Upper lobe of left lung (tissue), 4 donors: ENCODE data around the gene PPP1R3G.

Experiments used
- EP300 ChIP-seq, 4 donors: sonication (generic); formaldehyde crosslinking; IDR thresholded peaks; one replicate each; pipeline ENCODE4 v1.5.1; 2017; ENCODE audit warnings: antibody characterized with exemption in 4 of 4, control low read depth in 2 of 4
- POLR2AphosphoS5 ChIP-seq, 2 donors: sonication (generic); formaldehyde crosslinking; IDR thresholded peaks; one replicate each; pipeline ENCODE4 v1.5.1; 2017; ENCODE audit warnings: antibody characterized with exemption in 2 of 2

DNA sequence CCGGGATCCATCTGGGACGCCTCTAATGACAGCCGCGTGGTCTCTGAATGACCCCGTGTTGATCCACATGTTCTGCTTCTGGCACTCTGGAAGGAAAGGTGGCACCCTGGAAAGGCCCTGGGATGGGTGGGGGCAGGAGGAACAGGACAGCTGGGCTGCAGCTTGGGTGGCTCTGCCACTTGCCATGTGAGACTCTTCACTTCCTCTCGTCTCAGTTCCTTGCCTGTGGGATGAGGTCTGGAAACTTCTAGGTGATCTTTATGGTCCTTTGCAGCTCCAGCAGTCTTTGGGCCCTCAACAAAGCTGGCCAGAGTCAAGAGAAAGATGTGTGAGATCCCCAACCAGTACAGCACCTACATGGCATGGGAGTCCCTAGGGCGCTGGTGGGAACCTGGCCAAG, 26.5 kb downstream of the PPP1R3G start:
- TF ChIP-seq EP300 (IDR thresholded peaks at IDR 0.05) (no peak), POLR2AphosphoS5 (IDR thresholded peaks at IDR 0.05) (no peak)
